Measurements from ENCODE around the gene MERTK. TPM values are rescaled to one million over a fixed set of nuclear protein-coding genes. Genes with fewer than 3 reads are reported as not detected.

Gene MERTK
- total RNA-seq, 6 experiments from 2014 or later: not detected

DNA sequence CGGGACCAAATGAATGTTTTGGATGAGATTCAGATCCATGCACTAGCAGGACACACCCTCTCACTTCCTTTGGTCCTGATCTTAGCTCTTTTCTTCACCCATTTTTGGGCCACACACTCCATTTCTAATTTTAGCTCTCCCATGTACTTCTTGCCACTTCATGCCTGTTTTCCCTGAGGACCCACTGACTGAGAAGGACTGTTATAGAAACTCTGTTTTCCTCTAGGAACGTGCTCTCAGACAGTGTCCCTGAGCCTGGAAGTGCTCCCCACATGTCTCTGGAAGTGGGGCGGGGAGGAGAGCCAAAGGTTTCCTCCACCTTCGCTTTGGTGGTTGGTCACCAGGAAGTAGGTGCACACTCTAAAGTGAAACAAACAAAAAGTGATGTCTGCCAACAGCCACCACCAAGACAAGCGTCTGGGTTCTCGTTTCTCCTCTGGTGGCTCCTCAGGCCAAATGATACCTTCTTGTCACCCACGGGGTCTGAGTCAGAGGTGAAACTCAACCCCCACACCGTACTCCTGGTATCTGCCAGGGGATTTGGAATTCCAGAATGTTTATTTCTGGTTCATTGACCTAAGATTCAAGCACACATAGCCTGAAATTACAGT, 74.7 kb downstream of the MERTK start:
- Mint-ChIP-seq H3K27ac (no peak overlapping the region), H3K9me3 (peaks cover 26% of the 10 kb centered on the region), H3K27me3 (ENCODE audit: insufficient read depth) (peaks cover 24% of the 10 kb centered on the region), H3K36me3 (ENCODE audit: low read depth) (peaks cover 13% of the 10 kb centered on the region), H3K4me1 (ENCODE audit: low read depth) (peaks cover 30% of the 10 kb centered on the region), H3K4me3 (no peak overlapping the region)
- TF ChIP-seq, protein P1, sequence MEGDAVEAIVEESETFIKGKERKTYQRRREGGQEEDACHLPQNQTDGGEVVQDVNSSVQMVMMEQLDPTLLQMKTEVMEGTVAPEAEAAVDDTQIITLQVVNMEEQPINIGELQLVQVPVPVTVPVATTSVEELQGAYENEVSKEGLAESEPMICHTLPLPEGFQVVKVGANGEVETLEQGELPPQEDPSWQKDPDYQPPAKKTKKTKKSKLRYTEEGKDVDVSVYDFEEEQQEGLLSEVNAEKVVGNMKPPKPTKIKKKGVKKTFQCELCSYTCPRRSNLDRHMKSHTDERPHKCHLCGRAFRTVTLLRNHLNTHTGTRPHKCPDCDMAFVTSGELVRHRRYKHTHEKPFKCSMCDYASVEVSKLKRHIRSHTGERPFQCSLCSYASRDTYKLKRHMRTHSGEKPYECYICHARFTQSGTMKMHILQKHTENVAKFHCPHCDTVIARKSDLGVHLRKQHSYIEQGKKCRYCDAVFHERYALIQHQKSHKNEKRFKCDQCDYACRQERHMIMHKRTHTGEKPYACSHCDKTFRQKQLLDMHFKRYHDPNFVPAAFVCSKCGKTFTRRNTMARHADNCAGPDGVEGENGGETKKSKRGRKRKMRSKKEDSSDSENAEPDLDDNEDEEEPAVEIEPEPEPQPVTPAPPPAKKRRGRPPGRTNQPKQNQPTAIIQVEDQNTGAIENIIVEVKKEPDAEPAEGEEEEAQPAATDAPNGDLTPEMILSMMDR (IDR thresholded peaks at IDR 0.05): no peak
- DNase-seq: no peak

DNA sequence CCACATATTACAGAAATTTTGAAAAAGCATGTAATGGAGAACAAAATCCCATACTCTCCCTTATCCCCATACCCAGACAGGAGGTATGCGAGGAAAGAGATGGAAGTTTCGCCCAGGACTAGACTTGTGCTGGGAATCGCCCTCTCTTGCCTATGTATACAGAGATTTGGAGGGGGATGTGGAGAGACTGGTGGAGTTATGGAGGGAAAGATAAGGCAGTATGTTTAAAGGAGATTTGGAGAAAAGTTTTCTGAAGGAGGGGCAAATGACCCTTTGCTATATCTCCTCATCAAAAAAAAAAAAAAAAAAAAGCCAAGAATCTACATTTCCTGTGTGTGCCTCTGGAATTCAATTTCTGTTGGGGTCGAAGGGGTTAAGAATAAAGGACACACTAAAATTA, 75.3 kb downstream of the MERTK start:
- peaks cover 30% of the 10 kb centered on the region for H3K4me1 Mint-ChIP-seq (ENCODE audit: low read depth)
- H3K27ac Mint-ChIP-seq: no peak overlapping the region; the same call in 1 of the 2 replicates
- peaks cover 33% of the 10 kb centered on the region for H3K9me3 Mint-ChIP-seq
- TF ChIP-seq, protein P1 (IDR thresholded peaks at IDR 0.05): no peak
- H3K36me3 Mint-ChIP-seq (ENCODE audit: low read depth): peaks cover 13% of the 10 kb centered on the region
- no peak overlapping the region for H3K4me3 Mint-ChIP-seq
- H3K27me3 Mint-ChIP-seq (ENCODE audit: insufficient read depth): peaks cover 24% of the 10 kb centered on the region; the same call in 1 of the 2 replicates
- no peak for DNase-seq

DNA sequence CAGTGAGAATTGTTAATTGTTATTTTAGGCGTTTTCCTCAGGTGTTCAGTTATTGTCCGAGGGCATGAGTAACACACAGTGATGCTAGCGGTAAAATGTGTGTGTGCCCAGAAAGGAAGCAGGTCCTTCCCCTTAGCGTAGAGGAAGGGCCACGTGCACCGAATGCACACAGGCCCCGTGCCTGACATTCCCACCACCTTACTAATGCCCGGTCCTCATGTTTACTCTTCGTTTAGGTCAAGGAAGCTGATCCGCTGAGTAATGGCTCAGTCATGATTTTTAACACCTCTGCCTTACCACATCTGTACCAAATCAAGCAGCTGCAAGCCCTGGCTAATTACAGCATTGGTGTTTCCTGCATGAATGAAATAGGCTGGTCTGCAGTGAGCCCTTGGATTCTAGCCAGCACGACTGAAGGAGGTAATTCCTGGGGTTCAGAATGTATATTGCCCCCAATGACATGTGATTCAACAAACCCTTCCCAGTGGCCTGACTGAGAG, 76.7 kb downstream of the MERTK start:
- peaks cover 30% of the 10 kb centered on the region for H3K4me1 Mint-ChIP-seq (ENCODE audit: low read depth)
- TF ChIP-seq, protein P1 (IDR thresholded peaks at IDR 0.05): no peak
- H3K27ac Mint-ChIP-seq: peak overlapping the region; percentile 54
- H3K4me3 Mint-ChIP-seq: peak overlapping the region; percentile 35; the same call in 1 of the 2 replicates
- H3K36me3 Mint-ChIP-seq (ENCODE audit: low read depth): peaks cover 13% of the 10 kb centered on the region
- DNase-seq: peak; percentile 90
- H3K27me3 Mint-ChIP-seq (ENCODE audit: insufficient read depth): peaks cover 28% of the 10 kb centered on the region
- H3K9me3 Mint-ChIP-seq: peaks cover 37% of the 10 kb centered on the region

DNA sequence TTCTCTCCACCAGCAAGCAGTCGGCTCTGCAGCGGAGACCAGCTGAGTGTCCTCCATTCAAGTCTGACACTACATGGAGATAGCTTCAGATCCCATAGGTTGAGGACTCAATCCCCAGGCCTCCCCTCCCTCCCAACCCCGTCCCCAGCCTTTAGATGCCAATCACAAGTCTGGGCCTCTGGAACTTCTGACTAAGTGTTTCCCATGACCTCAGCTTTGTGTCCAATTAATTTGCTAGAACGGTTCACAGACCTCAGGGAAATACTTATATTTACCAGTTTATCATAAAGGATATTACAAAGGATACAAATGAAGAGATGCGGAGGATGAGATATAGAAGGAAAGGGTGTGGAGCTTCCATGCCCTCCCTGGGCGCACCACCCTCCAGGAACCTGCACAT, 77.4 kb downstream of the MERTK start:
- Mint-ChIP-seq H3K27me3 (ENCODE audit: insufficient read depth) (peaks cover 29% of the 10 kb centered on the region), H3K4me1 (ENCODE audit: low read depth) (peaks cover 30% of the 10 kb centered on the region), H3K4me3 (no peak overlapping the region), H3K9me3 (peaks cover 37% of the 10 kb centered on the region), H3K36me3 (ENCODE audit: low read depth) (peaks cover 13% of the 10 kb centered on the region), H3K27ac (peak overlapping the region; percentile 22; the same call in 1 of the 2 replicates)
- DNase-seq: no peak
- TF ChIP-seq, protein P1 (IDR thresholded peaks at IDR 0.05): no peak

DNA sequence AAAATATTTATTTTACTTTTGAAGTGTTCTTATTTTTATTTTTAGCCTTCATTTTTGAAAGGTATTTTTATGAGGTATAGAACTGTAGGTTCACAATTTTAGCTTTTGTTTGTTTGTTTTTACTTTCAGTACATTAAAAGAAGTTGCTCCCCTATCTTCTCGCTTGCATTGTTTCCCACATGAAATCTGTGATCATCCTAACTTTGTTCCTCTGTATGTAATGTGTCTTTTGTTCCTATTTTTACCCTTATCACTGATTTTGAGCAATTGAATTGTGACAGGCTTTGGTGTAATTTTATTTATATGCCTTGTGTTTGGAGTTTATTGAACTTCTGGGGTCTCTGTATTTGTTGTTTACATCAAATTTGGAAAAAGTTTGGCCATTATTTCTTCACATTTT, 78.8 kb downstream of the MERTK start:
- Mint-ChIP-seq H3K36me3 (ENCODE audit: low read depth) (peaks cover 13% of the 10 kb centered on the region), H3K9me3 (peaks cover 37% of the 10 kb centered on the region), H3K4me3 (no peak overlapping the region), H3K4me1 (ENCODE audit: low read depth) (peaks cover 30% of the 10 kb centered on the region), H3K27ac (no peak overlapping the region), H3K27me3 (ENCODE audit: insufficient read depth) (peaks cover 31% of the 10 kb centered on the region)
- TF ChIP-seq, protein P1 (IDR thresholded peaks at IDR 0.05): no peak
- DNase-seq: no peak

Measured in HFFc6 (cell line).